GM12872 (cell line): ENCODE measurements around the gene SSTR5.

ENCODE experiments used
- TF ChIP-seq, protein P1 (sequence below): IDR thresholded peaks from 3 replicates; pipeline ENCODE4 v1.5.1; 2011; ENCODE audit warnings: low read depth, mild to moderate bottlenecking, low read length, moderate library complexity; ENCODE audit not compliant: insufficient read depth

Gene SSTR5

DNA sequence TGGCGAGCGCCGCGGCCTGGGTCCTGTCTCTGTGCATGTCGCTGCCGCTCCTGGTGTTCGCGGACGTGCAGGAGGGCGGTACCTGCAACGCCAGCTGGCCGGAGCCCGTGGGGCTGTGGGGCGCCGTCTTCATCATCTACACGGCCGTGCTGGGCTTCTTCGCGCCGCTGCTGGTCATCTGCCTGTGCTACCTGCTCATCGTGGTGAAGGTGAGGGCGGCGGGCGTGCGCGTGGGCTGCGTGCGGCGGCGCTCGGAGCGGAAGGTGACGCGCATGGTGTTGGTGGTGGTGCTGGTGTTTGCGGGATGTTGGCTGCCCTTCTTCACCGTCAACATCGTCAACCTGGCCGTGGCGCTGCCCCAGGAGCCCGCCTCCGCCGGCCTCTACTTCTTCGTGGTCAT lies 6.8 kb downstream of the SSTR5 start:
- TF ChIP-seq, protein P1, sequence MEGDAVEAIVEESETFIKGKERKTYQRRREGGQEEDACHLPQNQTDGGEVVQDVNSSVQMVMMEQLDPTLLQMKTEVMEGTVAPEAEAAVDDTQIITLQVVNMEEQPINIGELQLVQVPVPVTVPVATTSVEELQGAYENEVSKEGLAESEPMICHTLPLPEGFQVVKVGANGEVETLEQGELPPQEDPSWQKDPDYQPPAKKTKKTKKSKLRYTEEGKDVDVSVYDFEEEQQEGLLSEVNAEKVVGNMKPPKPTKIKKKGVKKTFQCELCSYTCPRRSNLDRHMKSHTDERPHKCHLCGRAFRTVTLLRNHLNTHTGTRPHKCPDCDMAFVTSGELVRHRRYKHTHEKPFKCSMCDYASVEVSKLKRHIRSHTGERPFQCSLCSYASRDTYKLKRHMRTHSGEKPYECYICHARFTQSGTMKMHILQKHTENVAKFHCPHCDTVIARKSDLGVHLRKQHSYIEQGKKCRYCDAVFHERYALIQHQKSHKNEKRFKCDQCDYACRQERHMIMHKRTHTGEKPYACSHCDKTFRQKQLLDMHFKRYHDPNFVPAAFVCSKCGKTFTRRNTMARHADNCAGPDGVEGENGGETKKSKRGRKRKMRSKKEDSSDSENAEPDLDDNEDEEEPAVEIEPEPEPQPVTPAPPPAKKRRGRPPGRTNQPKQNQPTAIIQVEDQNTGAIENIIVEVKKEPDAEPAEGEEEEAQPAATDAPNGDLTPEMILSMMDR = no peak

DNA sequence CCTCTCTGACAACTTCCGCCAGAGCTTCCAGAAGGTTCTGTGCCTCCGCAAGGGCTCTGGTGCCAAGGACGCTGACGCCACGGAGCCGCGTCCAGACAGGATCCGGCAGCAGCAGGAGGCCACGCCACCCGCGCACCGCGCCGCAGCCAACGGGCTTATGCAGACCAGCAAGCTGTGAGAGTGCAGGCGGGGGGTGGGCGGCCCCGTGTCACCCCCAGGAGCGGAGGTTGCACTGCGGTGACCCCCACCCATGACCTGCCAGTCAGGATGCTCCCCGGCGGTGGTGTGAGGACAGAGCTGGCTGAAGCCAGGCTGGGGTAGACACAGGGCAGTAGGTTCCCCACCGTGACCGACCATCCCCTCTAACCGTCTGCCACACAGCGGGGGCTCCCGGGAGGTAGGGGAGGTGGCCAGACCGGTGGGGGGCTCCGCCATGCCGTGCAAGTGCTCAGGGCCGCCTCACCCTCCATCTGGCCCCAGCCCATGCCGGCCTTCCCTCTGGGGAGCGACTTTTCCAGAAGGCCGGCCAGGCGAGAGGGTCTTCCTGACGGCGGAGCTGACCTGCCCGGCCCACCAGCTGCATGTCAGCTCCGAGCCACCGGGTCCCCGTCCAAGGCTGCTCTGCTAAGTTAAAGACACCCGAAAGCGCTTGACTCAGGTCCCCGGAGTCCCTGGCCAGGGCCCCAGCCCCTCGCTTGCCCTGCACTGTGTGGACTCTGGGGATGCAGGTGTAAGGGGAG lies 7.4 kb downstream of the SSTR5 start:
- TF ChIP-seq, protein P1 = no peak

DNA sequence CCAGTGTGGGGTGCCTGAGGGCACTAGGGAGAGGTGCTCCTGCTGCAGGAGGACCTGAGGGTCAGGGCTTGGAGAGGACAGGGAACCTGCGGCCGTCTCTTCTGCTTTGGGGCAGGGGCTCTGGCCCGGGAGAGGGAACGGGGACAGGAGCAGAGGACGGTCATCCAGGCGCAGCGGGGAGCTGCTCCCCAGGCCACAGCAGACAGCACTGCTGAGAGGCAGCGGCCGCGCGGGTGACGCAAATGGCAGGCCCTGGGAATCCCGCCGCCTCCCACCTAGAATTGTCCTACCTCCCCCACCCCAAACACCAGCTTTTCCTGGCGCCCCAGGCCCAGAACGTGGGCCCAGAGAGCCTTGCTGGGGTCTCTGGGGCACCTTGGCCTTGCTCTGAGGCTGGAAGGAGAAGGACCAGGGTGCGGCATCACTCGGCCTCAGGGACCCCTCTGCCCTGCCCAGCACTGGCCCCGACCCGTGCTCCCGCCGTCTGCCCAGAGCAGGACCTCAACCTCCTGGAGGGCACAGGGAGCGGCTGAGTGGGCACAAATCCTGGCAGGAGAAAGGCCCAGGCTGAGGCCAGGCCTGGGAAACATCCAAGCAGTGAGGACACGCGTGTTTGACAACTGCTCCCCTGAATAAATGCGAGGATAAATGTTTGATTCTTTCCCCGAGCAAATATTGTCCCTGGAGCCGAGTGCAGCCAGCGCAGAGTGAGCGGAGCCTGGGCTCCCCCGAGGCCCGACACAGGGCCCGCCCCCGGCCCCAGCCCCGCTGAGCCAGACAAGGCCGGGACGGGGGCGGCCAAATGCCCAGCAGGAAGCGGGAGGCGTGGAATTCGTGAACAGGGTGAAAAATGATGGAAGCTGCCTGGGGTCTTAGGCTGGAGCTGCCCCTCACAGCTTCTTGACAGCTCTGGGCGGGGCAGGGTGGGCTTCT lies 8.5 kb downstream of the SSTR5 start:
- TF ChIP-seq, protein P1 = no peak

DNA sequence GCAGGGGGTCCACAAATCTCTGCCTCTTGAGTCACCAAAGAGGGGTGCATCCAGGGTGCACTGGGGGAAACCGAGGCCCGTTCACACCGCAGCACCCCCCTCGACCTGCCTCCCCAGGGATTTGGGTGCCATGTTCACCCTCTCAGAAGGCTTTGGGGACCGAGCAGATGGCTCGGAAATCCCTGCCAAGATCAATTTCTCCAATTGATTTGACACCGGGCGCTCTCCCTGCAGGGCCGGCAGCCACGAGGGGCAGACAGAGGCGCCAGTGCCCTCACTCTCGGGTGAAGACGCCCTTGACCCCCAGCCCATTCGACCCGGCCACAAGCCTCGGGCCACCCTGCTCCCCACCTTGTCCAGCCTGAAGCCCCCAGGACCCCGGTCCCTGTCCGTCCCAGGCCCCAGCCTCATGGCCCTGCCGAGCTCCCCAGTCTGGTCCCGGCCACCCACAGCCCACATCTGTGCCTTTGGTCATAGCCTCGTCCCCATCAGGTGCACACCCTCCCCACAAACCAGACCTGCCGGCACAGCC lies 9.3 kb downstream of the SSTR5 start:
- TF ChIP-seq, protein P1 = no peak

DNA sequence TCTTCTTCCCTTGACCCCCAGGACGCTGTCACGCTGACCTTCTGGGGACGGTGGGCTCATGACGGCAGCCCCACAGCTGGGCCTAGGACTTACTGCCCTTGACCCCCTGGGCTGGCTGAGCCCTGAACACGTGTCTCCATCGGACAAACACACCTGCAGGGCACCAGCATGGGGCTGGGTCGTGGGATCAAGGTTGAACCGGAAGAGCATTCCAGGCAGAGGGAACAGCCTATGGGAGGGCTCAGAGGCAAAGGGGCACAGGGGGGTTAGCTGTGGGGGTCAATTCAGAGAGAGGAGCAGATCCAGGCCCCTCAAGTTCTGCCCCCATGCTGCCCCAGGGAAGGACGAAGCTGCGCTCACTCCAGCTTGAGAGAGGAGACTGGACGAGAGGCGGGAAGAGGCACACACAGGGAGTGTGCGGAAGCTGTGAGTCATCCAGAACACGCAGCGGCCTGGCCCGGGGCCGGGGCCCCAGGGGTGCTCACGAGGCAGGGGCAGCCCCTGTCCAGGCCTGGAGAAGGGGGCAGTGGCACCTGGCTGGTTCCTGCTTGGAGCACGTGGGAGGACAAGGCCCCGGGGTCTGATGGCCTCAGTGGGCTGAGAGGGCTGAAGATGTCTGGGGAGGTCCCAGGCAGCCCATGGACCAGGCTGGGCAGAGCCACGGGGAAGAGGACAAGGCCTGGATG lies 9.9 kb downstream of the SSTR5 start:
- TF ChIP-seq, protein P1 = no peak

DNA sequence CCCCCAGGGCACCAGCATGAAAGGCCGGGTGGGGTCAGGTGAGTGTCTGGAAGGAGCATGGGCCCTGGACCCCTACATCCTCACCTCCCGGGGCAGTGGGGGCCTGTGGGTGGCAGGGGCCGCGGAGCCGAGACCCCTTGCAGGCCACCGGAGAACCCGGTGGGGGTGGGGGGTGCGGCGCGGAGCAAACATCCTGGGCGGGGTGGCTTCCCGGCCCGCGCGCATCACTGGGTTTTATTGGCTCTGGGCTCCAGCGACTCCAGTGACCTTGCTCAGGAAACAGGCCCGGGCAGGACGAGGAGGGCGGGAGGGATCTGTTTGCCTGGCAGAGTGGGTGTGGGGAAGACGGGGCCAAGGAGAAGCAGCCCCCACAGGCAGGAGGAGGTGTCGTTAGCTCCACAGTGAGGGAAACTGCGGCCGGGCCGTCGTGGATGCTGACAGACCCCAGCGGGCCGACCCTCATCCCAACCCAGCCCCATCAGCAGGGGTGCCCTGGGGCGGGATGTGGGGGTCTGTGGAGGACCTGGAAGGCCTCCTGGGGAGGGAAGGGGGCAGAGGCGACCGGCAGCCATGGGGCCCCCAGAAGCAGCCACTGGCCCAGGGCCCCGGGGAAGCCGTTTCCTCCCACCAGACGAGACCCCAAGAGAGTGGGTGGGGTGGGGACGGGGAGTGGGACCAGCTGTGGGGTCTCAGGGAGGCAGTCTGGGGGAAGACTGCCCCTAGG lies 10.6 kb downstream of the SSTR5 start:
- TF ChIP-seq, protein P1 = no peak
